MM.1S (cell line): ENCODE measurements around the gene EIF2S1.

Experiments used
- DNase-seq: peaks from one replicate; pipeline ENCODE4 v3.0.0-alpha.2; 2015
- H2AFZ ChIP-seq: fragments of 300-600 bp; sonication (generic); 2 replicates; pipeline ENCODE4 v1.6.0; 2016; ENCODE audit warnings: antibody characterized with exemption, low read length
- H3F3A ChIP-seq: fragments of 300-600 bp; sonication (generic); 2 replicates; pipeline ENCODE4 v1.6.1; 2016; ENCODE audit warnings: mild to moderate bottlenecking, antibody characterized with exemption, low read length, moderate library complexity, mixed read lengths; ENCODE audit not compliant: insufficient read depth
- H3K27ac ChIP-seq: fragments of 300-600 bp; sonication (generic); 2 replicates; pipeline ENCODE4 v1.5.1; 2016; ENCODE audit warnings: mild to moderate bottlenecking, low read length
- H3K27me3 ChIP-seq: fragments of 300-600 bp; sonication (generic); replicated peaks from 2 replicates; pipeline ENCODE4 v1.6.0; 2016; ENCODE audit warnings: low read length; ENCODE audit not compliant: insufficient read depth
- H3K36me3 ChIP-seq: fragments of 300-600 bp; sonication (generic); replicated peaks from 2 replicates; pipeline ENCODE4 v1.6.1; 2016; ENCODE audit warnings: mild to moderate bottlenecking, low read length, mixed read lengths; ENCODE audit not compliant: insufficient read depth
- H3K4me1 ChIP-seq: fragments of 300-600 bp; sonication (generic); 2 replicates; pipeline ENCODE4 v1.6.1; 2016; ENCODE audit warnings: low read length, mixed read lengths
- H3K4me2 ChIP-seq: fragments of 300-600 bp; sonication (generic); 2 replicates; pipeline ENCODE4 v1.6.0; 2016; ENCODE audit warnings: low read depth, low read length
- H3K4me3 ChIP-seq: fragments of 300-600 bp; sonication (generic); 2 replicates; pipeline ENCODE4 v1.5.1; 2016; ENCODE audit warnings: low read length, mixed read lengths
- H3K79me2 ChIP-seq: fragments of 300-600 bp; sonication (generic); 2 replicates; pipeline ENCODE4 v1.6.1; 2016; ENCODE audit warnings: mixed run types, low read length, mixed read lengths
- H3K9ac ChIP-seq: fragments of 300-600 bp; sonication (generic); 2 replicates; pipeline ENCODE4 v1.6.1; 2016; ENCODE audit warnings: low read length, mixed read lengths
- H3K9me2 ChIP-seq: fragments of 300-600 bp; sonication (generic); replicated peaks from 2 replicates; pipeline ENCODE4 v1.6.1; 2016; ENCODE audit warnings: mild to moderate bottlenecking, low read length, mixed read lengths; ENCODE audit not compliant: insufficient read depth
- H3K9me3 ChIP-seq: fragments of 300-600 bp; sonication (generic); replicated peaks from 2 replicates; pipeline ENCODE4 v1.6.1; 2016; ENCODE audit warnings: mild to moderate bottlenecking, low read length, mixed read lengths; ENCODE audit not compliant: insufficient read depth
- H4K20me1 ChIP-seq: fragments of 300-600 bp; sonication (generic); 2 replicates; pipeline ENCODE4 v1.6.1; 2016; ENCODE audit warnings: mild to moderate bottlenecking, low read length, moderate library complexity, mixed read lengths; ENCODE audit not compliant: insufficient read depth
- CTCF ChIP-seq: fragments of 300-600 bp; sonication (generic); IDR thresholded peaks from 2 replicates; pipeline ENCODE4 v1.5.1; 2016; ENCODE audit warnings: antibody characterized with exemption, low read length, mixed read lengths
- EZH2 ChIP-seq: fragments of 300-600 bp; sonication (generic); optimal IDR thresholded peaks from 2 replicates; pipeline ENCODE3; 2017; ENCODE audit warnings: low read depth, mild to moderate bottlenecking, antibody characterized with exemption, low read length, mixed read lengths
- EZH2phosphoT487 ChIP-seq: fragments of 300-600 bp; sonication (generic); IDR thresholded peaks from 2 replicates; pipeline ENCODE4 v1.6.1; 2018; ENCODE audit warnings: antibody characterized with exemption, low read length

EIF2S1 gene

GRCh38 chr14:67385618-67386017 is 25.5 kb downstream of the EIF2S1 start:
- Histone ChIP-seq H3K9me3 (no peaks in the 10 kb centered on the region), H3K4me2 (no peak overlapping the region), H2AFZ (no peak overlapping the region), H3K36me3 (peaks cover 15% of the 10 kb centered on the region; the same call in 1 of the 2 replicates), H3K9me2 (no peaks in the 10 kb centered on the region), H3K27ac (no peak overlapping the region), H4K20me1 (no peaks in the 10 kb centered on the region), H3F3A (no peaks in the 10 kb centered on the region), H3K9ac (no peak overlapping the region), H3K4me3 (no peak overlapping the region), H3K4me1 (no peaks in the 10 kb centered on the region), H3K27me3 (no peaks in the 10 kb centered on the region), H3K79me2 (no peaks in the 10 kb centered on the region)
- no peak for TF ChIP-seq EZH2
- no peak for TF ChIP-seq EZH2phosphoT487
- TF ChIP-seq CTCF: no peak
- no peak for DNase-seq

- Histone ChIP-seq H4K20me1 (no peaks in the 10 kb centered on the region), H3K27me3 (no peaks in the 10 kb centered on the region), H3K9me2 (no peaks in the 10 kb centered on the region), H3K4me3 (no peak overlapping the region), H3K9me3 (no peaks in the 10 kb centered on the region), H3K79me2 (no peaks in the 10 kb centered on the region), H3K4me2 (no peak overlapping the region), H3K36me3 (peaks cover 3% of the 10 kb centered on the region; the same call in 1 of the 2 replicates), H3K27ac (no peak overlapping the region), H3K9ac (no peak overlapping the region), H3K4me1 (no peaks in the 10 kb centered on the region), H2AFZ (no peak overlapping the region), H3F3A (no peaks in the 10 kb centered on the region)
- TF ChIP-seq CTCF (no peak), EZH2phosphoT487 (no peak), EZH2 (no peak)
- DNase-seq: no peak
These were observed 27.1 kb downstream of the EIF2S1 start for GRCh38 chr14:67387195-67387594.

GRCh38 chr14:67389275-67389674 is 29.1 kb downstream of the EIF2S1 start:
- TF ChIP-seq EZH2 (no peak), CTCF (no peak), EZH2phosphoT487 (no peak)
- no peak for DNase-seq

More at GRCh38 chr14:67389275-67389674, 29.1 kb downstream of the EIF2S1 start:
- Histone ChIP-seq H3K4me3 (no peak overlapping the region), H4K20me1 (no peaks in the 10 kb centered on the region), H3K4me2 (no peak overlapping the region), H3K9me2 (no peaks in the 10 kb centered on the region), H3K4me1 (no peaks in the 10 kb centered on the region), H3F3A (no peaks in the 10 kb centered on the region), H3K27me3 (no peaks in the 10 kb centered on the region), H3K9ac (no peak overlapping the region), H2AFZ (no peak overlapping the region), H3K9me3 (no peaks in the 10 kb centered on the region), H3K27ac (no peak overlapping the region), H3K79me2 (no peaks in the 10 kb centered on the region), H3K36me3 (no peaks in the 10 kb centered on the region)
